HEK293T (cell line): Measurements from ENCODE around the gene MGAT5.

Experiments used
- CTCF ChIA-PET: fragments of 350-600 bp; formaldehyde crosslinking; extraction: SDS; loops from one replicate; lab custom pipeline; 2021; ENCODE audit warnings: antibody characterized with exemption, inconsistent platforms; lab: Yijun Ruan, JAX
- POLR2A ChIA-PET: fragments of 350-600 bp; formaldehyde crosslinking; extraction: SDS; loops from one replicate; lab custom pipeline; 2020; ENCODE audit warnings: antibody characterized with exemption, inconsistent platforms; lab: Yijun Ruan, JAX
- DNase-seq: peaks from one replicate; pipeline ENCODE4 v3.0.0; 2012; ENCODE audit warnings: mixed read lengths; ENCODE audit errors: extremely low spot score
- ARNT ChIP-seq: fragments of 450-650 bp; IDR thresholded peaks from 2 replicates; pipeline ENCODE4 v1.6.1; 2017; ENCODE audit warnings: mild to moderate bottlenecking
- BHLHE40 ChIP-seq: fragments of 450-650 bp; IDR thresholded peaks from 2 replicates; pipeline ENCODE4 v1.6.1; 2016; ENCODE audit warnings: mild to moderate bottlenecking, moderate library complexity, borderline replicate concordance
- CTBP1 ChIP-seq: fragments of 450-650 bp; IDR thresholded peaks from 2 replicates; pipeline ENCODE4 v1.6.1; 2016; ENCODE audit warnings: borderline replicate concordance
- ELF4 ChIP-seq: fragments of 450-650 bp; IDR thresholded peaks from 2 replicates; pipeline ENCODE4 v1.6.1; 2017; ENCODE audit warnings: antibody characterized with exemption
- FOXA1 ChIP-seq: fragments of 450-650 bp; IDR thresholded peaks from 2 replicates; pipeline ENCODE4 v1.6.1; 2016; ENCODE audit warnings: mild to moderate bottlenecking
- FOXK2 ChIP-seq: fragments of 450-650 bp; IDR thresholded peaks from 2 replicates; pipeline ENCODE4 v1.6.1; 2016; ENCODE audit warnings: mild to moderate bottlenecking
- FOXM1 ChIP-seq: fragments of 450-650 bp; IDR thresholded peaks from 2 replicates; pipeline ENCODE4 v1.6.1; 2017; ENCODE audit warnings: mild to moderate bottlenecking, borderline replicate concordance
- L3MBTL2 ChIP-seq: fragments of 450-650 bp; conservative IDR thresholded peaks from 2 replicates; pipeline ENCODE4 v1.6.1; 2016; ENCODE audit warnings: mild to moderate bottlenecking
- LEF1 ChIP-seq: fragments of 450-650 bp; IDR thresholded peaks from 2 replicates; pipeline ENCODE4 v1.6.1; 2017; ENCODE audit warnings: mild to moderate bottlenecking, borderline replicate concordance
- NFRKB ChIP-seq: fragments of 450-650 bp; IDR thresholded peaks from 2 replicates; pipeline ENCODE4 v1.6.1; 2016; ENCODE audit warnings: mild to moderate bottlenecking, moderate library complexity
- PKNOX1 ChIP-seq: fragments of 450-650 bp; IDR thresholded peaks from 2 replicates; pipeline ENCODE4 v1.6.1; 2016
- SP1 ChIP-seq: fragments of 450-650 bp; IDR thresholded peaks from 2 replicates; pipeline ENCODE4 v1.6.1; 2017
- SUZ12 ChIP-seq: fragments of 450-650 bp; IDR thresholded peaks from 2 replicates; pipeline ENCODE4 v1.6.1; 2016; ENCODE audit warnings: mild to moderate bottlenecking
- TARDBP ChIP-seq: fragments of 450-650 bp; IDR thresholded peaks from 2 replicates; pipeline ENCODE4 v1.6.1; 2016
- ZNF384 ChIP-seq: fragments of 450-650 bp; IDR thresholded peaks from 2 replicates; pipeline ENCODE4 v1.6.1; 2016

Gene MGAT5

GRCh38 chr2:134247679-134248078, 6.2 kb upstream of the MGAT5 start:
- no peak for DNase-seq
- no peak for TF ChIP-seq ELF4
- POLR2A ChIA-PET: no interaction called here
- CTCF ChIA-PET: no interaction called here

GRCh38 chr2:134248913-134249312, 5.0 kb upstream of the MGAT5 start:
- no peak for DNase-seq
- ChIA-PET CTCF (no interaction called here), POLR2A (no interaction called here)
- TF ChIP-seq LEF1 (no peak), TARDBP (no peak), FOXM1 (no peak), ZNF384 (no peak), FOXK2 (no peak), NFRKB (no peak), FOXA1 (no peak), L3MBTL2 (no peak), CTBP1 (no peak), ELF4 (no peak), SP1 (no peak), PKNOX1 (no peak), SUZ12 (no peak), BHLHE40 (no peak), ARNT (no peak)

GRCh38 chr2:134249755-134250154, 4.1 kb upstream of the MGAT5 start:
- TF ChIP-seq ELF4: no peak
- CTCF ChIA-PET: no interaction called here
- POLR2A ChIA-PET: no interaction called here
- no peak for DNase-seq

DNA sequence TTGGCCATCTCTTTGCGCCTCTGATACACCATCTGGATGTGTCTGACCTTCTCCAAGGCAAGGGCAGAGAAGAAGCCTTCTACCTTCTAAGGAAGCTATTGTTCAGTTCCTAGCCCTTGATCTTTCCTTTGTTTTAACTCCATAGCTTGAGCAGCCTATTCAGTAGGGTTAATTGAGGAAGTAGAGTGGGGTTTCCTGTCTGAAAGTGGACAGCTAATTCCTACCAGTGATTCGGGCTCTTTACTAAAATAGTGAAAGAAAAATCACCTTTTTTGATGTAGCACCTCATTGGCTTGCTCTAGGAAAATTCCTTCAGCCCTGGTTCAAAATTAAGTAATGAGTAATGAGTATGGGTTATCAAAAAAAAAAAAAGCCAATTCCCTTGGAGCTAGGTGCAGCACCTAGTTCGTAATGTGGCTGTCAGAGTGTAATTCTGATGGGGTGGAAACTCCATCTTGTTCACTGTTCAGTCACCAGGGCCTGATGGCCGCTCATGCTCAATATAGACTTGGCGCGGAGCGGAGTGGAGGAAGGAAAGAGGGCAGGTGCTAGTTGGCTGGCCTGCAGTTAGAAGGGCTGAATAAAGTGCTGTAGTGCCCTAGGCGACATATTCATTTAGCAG, 2.9 kb upstream of the MGAT5 start:
- no peak for TF ChIP-seq FOXA1
- no peak for TF ChIP-seq CTBP1
- TF ChIP-seq NFRKB: no peak
- TF ChIP-seq LEF1: no peak
- no peak for TF ChIP-seq ARNT
- no peak for TF ChIP-seq SUZ12
- no peak for TF ChIP-seq FOXK2
- TF ChIP-seq TARDBP: no peak
- TF ChIP-seq FOXM1: no peak
- TF ChIP-seq ELF4: no peak
- no peak for TF ChIP-seq BHLHE40
- no peak for TF ChIP-seq ZNF384
- ChIA-PET POLR2A (no interaction called here), CTCF (no interaction called here)
- no peak for DNase-seq

GRCh38 chr2:134252092-134252750, 1.7 kb upstream of the MGAT5 start:
- no peak for TF ChIP-seq BHLHE40
- no peak for TF ChIP-seq SP1
- no peak for TF ChIP-seq NFRKB
- ChIA-PET CTCF (no interaction called here), POLR2A (no interaction called here)
- DNase-seq: no peak

DNA sequence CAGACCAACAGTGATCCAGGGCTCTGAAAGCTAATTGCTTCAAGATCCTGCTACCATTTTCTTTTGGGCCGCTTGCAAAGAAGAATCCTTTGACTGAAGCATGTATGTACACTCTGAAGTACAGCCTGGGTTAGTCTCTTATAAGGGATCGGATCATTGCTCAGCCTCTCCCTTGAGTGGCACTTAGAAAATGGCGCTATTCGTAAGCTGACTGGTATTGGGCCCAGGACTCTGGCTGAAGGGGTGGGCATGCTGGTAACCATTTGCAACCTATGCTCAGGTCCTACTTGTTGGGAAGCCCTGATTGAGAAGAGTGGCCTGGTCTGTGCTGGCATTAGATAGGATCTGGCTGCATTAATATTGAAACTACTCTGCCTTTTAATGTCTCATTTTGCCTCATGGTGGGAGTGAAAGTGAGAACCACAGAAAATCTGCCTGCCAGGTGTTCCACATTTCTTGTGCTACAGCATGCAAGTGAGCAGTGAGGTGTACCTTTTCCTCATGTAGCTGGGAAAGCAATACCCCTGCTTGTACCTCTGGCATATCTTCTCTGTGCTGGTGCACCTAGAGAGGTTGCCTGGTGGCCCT, 661 bp upstream of the MGAT5 start:
- no peak for TF ChIP-seq NFRKB
- no peak for DNase-seq
- POLR2A ChIA-PET: no interaction called here
- CTCF ChIA-PET: interaction anchor here (1.6 kb wide), 1 partner anchor 8 kb away, joined by 5 read pairs; no protein-coding TSS in a partner anchor

GRCh38 chr2:134254824-134255223, 952 bp downstream of the MGAT5 start:
- ChIA-PET CTCF (interaction anchor here (1.6 kb wide), 1 partner anchor 10 kb away, joined by 5 read pairs; no protein-coding TSS in a partner anchor), POLR2A (no interaction called here)
- no peak for TF ChIP-seq LEF1
- no peak for TF ChIP-seq ZNF384
- no peak for TF ChIP-seq ELF4
- TF ChIP-seq NFRKB: no peak
- no peak for TF ChIP-seq FOXA1
- no peak for TF ChIP-seq TARDBP
- TF ChIP-seq SP1: no peak
- no peak for TF ChIP-seq ARNT
- DNase-seq: no peak

DNA sequence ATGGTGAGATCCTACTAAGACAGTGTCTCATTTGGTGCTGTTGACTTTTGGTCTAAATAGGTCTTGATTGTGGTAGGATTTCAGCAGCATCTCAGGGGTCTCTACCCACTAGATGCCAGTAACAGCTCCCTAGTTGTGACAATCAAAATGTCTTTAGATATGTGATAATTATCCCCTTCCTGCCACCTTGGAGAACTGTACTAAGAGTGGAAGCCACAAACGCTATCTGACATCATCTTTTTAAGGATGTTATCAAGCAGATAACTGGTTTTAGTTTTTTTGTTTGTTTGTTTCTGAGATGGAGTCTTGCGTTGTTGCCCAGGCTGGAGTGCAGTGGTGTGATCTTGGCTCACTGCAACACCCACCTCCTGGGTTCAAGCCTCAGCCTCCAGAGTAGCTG, 3.1 kb downstream of the MGAT5 start:
- ChIA-PET CTCF (interaction anchor here (0.8 to 1.2 kb wide), 2 partner anchors 12 to 108 kb away, joined by 3 to 4 read pairs; no protein-coding TSS in a partner anchor), POLR2A (no interaction called here)
- TF ChIP-seq PKNOX1 (no peak), ARNT (no peak), FOXK2 (no peak), CTBP1 (no peak), FOXM1 (no peak)
- DNase-seq: no peak
